GM19035 (cell line): ENCODE results near the gene DUOXA2.
"Not testable (repeated sequence)": the region's sequence is repeated elsewhere in the genome, so short reads cannot be mapped to it uniquely, and the experiment has no call there.

Experiments used
- ATAC-seq: cut with Tn5 transposase; IDR thresholded peaks from one replicate; pipeline ENCODE4 v1.9.1; 2021; ENCODE audit not compliant: unreplicated experiment

Gene DUOXA2

DNA sequence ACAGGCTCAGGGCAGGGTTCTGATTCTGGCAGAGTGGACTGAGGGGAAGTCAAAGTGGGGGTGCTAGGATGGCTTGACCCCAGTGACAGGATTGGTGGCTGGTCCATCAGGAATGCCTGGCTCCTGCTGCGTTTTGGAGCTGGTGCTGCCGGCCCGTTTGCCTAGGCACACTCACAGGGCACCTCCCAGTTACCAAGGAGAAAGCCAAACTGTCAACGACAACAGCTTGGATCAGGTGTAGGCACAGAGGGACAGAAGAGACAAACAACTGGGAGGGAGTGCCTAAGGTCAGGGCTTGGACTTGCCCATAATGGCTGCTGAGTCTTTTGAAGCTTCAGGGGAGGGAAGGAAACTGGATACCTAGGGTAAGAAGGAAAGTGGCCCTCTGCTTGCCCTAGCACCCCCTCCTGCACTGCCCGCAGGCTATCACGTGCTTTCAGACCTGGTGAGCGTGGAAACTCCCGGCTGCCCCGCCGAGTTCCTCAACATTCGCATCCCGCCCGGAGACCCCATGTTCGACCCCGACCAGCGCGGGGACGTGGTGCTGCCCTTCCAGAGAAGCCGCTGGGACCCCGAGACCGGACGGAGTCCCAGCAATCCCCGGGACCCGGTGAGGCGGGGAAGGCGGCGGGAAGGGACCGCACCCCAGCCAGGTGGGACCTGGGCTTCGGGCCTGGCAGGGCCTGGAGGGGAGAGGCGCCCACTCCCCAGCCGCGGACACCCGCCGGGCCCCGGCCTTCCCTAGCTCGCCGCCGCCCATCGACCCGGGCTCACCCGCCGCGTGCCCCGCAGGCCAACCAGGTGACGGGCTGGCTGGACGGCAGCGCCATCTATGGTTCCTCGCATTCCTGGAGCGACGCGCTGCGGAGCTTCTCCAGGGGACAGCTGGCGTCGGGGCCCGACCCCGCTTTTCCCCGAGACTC is 20.8 kb downstream of the DUOXA2 start:
- ATAC-seq = no peak

DNA sequence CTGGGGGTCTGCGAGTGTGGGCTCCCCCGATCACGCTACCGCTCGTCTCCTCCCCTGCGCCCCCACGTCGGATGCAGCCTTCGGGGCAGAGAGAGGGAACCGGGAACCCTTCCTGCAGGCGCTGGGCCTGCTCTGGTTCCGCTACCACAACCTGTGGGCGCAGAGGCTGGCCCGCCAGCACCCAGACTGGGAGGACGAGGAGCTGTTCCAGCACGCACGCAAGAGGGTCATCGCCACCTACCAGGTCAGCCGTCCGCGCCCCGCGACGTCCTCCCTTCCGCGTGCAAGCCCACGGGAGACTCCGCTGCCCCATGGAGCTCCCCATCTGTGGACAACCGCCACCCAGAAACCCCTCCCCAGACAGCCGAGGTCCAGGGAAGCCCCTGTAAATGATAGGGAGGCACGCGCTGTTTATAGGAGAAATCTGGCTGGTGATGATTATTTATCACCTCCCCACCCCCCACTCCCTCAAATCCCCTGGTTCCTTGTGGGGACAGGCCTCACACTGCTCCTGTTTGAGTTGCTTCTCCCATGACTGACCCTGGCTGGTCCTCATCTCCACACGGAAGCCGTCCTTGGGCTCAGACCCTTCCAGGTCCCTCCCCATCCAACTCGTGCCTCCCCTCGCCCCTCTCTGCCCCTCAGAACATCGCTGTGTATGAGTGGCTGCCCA is 21.7 kb downstream of the DUOXA2 start:
- ATAC-seq = not testable (repeated sequence)

DNA sequence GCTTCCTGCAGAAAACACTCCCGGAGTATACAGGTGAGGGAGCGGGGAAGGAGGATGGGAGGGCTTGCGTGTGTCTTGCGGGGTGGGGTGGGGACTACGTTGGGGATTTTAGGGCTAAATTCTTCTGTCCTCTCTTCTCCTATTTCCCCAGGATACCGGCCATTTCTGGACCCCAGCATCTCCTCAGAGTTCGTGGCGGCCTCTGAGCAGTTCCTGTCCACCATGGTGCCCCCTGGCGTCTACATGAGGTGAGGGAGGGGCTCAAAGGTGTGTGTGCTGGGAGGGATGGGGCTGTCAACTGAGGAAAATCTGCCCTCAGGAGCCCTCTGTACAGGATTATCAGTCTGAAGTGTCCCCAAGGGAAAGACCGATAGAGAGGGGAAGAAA is 22.2 kb downstream of the DUOXA2 start:
- ATAC-seq = no peak

DNA sequence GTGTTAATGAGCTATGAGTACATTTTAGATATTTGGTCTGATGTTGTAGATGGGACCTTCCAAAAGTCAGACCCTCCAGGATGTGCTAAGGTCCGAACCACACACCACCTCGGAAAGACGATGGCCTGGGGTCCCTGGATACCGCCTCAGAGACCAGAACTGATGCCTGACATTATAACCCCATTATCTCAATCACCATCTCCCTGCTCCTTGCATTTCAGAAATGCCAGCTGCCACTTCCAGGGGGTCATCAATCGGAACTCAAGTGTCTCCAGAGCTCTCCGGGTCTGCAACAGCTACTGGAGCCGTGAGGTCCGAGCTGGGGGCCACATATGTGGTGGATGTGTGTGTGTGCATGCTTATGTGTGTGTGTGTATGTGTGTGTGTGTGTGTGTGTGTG is 23.6 kb downstream of the DUOXA2 start:
- no peak for ATAC-seq

DNA sequence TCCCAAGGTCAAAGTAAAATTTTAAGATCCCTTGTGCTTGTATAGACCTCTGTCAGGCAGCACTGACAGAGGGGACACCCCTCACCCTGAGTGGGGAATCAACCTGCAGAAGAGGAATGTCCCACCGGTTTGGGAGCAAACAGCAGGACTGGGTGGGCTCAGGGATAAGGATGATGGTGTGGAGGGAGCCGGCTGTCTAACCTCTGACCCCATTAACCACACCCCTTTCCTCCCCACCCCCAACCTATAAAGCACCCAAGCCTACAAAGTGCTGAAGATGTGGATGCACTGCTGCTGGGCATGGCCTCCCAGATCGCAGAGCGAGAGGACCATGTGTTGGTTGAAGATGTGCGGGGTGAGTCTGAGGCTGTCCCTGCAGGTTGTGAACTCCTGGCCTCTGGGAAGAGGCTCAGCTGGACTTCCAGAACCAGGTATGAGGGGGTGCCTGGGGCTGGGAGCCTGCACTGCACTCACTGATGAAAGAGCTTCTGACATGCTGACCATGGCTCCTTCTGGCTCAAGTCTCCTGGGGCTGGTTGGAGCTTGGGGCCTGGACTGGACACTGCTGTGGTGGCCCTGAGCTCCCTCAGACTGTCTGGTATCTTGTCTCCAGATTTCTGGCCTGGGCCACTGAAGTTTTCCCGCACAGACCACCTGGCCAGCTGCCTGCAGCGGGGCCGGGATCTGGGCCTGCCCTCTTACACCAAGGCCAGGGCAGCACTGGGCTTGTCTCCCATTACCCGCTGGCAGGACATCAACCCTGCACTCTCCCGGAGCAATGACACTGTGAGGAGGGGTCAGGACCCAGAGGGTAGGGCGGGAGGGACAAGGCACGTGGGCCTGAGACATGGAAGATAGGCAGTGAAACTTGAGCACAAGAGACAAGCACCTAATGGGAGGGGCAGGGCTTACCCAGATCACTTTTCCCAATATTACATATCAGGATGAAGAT is 25.0 kb downstream of the DUOXA2 start:
- ATAC-seq = no peak

DNA sequence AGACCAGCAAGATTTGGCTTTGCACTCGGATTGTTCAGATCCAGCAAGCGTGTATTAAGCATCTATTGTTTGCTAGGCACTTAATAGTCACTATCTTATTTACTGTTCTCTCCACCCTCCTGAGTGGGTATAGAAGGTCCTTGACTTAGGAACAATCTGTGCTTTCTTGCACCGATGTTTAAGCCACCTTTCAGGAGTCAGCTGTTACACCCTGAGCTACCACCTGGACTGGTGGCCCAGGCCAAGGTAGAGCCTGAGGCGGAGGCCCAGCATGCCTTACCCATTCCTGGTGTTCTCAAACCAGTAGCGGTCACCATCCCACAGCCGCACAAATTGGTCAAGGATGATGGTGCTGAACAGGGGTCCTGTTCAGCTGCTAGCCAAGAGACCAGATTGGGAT is 25.6 kb downstream of the DUOXA2 start:
- ATAC-seq = no peak

DNA sequence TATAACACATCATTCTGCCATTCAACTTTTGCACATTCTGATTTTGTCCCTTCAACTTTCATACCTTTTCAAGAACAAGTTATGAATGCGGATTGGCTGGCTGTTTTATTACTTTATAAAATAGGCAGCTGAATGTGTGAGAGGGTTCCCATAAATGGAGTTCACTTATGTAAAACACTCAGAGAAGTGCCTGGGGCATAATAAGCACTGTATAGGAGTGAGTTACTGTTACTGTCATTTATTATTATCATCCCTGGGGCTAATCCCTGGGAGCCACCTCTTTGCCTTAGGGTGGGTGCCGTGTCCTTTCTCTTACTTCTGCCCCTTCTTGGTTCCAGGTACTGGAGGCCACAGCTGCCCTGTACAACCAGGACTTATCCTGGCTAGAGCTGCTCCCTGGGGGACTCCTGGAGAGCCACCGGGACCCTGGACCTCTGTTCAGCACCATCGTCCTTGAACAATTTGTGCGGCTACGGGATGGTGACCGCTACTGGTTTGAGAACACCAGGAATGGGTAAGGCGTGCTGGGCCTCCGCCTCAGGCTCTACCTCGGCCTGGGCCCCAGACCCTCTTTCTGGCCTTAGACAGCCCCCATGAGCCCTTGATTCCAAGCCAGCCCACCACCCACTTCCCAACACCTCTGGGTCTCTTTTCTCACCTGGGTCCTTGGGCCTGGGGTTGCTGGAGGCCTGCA is 26.6 kb downstream of the DUOXA2 start:
- ATAC-seq = no peak

DNA sequence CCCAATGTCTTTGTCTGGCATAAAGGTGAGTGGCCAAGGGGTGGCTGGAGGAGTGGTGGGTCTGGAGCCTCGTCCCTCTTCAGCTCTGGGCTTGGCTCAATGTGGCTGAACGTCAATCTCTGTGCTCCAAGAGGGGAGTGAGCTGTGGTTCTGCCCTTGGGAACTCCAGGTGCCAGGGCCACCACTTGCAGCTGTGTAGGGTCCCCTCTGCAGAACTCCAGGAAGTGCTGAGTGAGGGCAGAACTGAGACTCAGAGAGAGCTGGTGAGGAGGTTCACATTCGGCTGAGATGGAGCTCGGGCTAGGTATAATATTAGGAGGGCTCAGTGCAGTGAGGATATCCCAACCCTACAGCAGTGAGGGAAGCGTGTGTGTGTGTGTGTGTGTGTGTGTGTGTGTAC is 27.3 kb downstream of the DUOXA2 start:
- ATAC-seq = no peak

DNA sequence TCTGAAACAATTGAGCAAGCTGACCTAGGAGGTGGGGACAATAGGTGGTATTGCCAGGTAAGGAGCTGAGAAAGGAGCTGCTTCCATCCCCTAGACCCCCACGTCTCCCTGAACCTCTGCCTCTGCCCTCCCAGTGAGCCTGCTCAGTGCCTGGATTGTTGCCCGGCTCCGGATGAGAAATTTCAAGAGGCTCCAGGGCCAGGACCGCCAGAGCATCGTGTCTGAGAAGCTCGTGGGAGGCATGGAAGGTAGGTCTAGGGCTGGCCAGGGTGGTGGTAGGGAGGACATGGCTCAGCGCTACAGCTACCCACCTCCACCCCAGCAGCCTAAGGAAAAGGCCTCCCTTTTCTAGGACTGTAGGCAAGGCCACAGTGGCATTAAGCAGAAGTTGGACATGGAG is 28.9 kb downstream of the DUOXA2 start:
- ATAC-seq = no peak

DNA sequence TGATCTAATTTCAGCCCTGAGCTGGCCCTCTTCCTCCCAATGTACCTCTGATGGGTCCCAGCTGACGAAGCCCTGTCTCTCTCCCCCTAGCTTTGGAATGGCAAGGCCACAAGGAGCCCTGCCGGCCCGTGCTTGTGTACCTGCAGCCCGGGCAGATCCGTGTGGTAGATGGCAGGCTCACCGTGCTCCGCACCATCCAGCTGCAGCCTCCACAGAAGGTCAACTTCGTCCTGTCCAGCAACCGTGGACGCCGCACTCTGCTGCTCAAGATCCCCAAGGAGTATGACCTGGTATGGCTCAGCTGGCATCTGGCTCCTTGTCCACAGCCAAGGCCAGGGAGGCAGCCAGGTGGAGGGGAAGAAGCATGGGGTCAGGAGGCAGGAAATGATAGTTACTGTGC is 29.8 kb downstream of the DUOXA2 start:
- ATAC-seq = no peak

DNA sequence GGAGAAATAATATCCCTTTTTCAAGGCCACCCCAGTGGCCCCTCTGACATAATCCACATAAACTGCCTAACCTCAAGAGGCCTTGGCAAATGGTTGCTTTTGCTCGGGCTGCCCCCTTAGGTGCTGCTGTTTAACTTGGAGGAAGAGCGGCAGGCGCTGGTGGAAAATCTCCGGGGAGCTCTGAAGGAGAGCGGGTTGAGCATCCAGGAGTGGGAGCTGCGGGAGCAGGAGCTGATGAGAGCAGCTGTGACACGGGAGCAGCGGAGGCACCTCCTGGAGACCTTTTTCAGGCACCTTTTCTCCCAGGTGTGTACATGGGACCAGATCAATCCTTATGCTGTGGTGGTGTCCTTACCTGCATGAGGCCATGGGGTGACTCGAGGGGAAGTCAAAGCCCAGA is 30.6 kb downstream of the DUOXA2 start:
- no peak for ATAC-seq

DNA sequence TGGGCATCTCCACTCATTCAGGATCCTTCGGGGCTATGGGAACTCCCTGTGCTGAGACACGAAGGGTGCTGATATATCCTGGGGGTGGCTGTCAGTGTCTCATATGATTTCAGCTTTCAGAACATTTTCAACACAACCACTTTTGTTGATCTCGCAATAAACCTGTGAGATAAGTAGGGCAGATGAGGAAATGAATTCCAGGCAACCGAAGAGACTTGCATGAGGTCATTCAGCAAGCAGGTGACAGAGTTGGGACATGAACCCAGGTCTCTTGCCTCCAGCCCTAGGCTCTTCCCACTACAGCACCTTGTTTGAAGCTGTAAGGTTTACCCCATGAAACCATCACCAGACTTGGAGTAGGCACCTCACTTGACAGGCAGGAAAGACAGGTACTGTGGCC is 32.3 kb downstream of the DUOXA2 start:
- no peak for ATAC-seq

DNA sequence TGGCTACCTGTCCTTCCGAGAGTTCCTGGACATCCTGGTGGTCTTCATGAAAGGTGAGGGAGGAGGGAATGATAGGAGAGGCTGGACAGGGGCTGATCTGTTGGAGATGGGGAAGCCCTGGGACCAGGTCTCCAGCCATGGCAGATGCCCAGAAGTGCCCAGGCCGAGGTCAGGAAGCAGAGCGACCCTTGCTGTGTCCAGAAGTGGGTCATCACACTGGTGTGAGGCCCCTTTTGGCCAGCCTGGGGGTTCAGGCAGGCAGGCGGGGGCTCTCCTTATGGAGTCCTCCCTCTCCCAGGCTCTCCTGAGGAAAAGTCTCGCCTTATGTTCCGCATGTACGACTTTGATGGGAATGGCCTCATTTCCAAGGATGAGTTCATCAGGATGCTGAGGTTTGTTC is 33.5 kb downstream of the DUOXA2 start:
- ATAC-seq = no peak

DNA sequence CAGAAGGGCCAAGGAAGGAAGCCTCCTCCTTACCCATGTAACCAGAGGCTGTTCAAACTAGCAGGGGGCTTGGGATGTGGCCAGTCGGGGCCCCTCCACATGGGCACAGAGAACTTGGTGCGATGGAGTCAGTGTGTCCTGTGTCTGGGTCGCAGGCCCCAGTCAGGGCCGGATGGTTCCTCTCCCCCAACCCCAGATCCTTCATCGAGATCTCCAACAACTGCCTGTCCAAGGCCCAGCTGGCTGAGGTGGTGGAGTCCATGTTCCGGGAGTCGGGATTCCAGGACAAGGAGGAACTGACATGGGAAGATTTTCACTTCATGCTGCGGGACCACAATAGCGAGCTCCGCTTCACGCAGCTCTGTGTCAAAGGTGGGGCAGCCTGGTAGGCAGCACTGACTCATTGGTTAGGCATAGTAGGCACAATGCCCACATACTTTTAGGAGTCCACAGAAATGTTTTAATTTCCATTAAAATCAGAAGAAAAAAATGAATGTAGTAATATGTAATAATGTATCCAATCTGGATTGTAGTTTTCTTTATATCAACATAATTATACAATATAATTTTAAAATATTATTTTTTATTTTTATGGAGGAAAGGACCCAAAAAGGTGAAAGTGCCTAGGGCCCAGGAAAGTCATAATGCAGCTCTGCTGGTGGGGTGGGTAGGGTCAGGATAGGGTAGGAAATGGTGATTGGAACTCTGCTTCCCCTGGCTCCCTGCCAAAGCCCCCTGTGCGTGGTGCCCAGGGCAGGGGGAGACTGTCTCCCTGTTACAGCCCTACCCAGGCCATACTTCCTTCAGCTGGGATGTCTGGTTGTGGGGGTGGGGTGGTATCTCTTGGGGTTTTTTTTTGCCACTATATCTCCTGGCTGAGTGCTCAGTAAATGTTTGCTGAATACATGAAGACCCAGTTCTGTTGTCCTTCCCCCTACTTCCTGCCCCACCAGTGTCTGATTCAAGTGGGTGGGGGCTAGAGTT is 34.2 kb downstream of the DUOXA2 start:
- ATAC-seq = no peak

DNA sequence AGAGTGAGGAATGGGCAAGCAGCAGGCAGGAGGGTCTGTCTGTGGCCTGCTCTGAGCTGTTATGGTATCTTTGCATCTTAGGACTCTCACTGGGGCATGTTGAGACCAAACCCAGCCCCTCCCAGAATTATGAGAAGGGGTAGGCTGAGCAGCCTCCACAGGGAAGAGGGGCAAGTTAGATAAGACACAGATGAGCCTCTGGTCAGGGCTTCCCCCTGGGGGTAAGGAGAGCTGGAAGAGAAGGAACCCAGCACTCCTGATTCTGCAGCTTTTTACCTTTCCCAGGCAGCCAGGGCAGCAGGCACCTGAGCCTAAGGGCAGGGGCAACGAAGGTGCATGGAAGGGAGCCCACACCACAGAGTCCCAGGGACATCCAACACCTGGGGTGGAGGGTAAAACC is 34.9 kb downstream of the DUOXA2 start:
- ATAC-seq = no peak

DNA sequence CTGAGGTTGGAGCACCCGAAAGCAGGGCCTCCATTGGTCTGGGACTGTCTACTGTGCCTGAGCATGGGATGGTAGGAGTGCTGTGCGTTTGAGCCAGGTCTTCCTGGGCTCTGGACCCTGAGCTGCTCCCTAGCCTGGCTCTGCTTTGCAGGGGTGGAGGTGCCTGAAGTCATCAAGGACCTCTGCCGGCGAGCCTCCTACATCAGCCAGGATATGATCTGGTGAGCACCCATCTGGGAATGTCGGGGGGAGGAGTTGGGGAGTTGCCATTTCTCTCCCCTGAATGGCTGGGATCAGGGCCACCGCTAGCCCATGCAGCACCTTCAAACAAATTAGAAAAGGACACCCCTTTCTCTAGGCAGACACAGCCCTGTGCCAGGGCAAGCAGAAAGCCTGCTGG is 36.4 kb downstream of the DUOXA2 start:
- no peak for ATAC-seq

DNA sequence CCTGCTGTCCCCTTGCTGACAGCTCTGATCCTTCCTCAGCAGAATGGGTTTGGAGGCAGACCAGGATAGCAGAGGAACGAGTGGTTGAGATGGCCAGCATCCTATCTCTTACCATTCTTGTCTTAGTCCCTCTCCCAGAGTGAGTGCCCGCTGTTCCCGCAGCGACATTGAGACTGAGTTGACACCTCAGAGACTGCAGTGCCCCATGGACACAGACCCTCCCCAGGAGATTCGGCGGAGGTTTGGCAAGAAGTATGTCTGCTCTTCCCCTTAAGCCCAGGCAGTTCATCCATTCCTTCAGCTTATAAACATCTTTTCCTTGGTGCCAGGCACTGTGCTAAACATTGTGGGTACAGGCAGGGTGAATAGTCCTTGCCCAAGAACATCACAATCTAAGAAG is 36.9 kb downstream of the DUOXA2 start:
- ATAC-seq = no peak

DNA sequence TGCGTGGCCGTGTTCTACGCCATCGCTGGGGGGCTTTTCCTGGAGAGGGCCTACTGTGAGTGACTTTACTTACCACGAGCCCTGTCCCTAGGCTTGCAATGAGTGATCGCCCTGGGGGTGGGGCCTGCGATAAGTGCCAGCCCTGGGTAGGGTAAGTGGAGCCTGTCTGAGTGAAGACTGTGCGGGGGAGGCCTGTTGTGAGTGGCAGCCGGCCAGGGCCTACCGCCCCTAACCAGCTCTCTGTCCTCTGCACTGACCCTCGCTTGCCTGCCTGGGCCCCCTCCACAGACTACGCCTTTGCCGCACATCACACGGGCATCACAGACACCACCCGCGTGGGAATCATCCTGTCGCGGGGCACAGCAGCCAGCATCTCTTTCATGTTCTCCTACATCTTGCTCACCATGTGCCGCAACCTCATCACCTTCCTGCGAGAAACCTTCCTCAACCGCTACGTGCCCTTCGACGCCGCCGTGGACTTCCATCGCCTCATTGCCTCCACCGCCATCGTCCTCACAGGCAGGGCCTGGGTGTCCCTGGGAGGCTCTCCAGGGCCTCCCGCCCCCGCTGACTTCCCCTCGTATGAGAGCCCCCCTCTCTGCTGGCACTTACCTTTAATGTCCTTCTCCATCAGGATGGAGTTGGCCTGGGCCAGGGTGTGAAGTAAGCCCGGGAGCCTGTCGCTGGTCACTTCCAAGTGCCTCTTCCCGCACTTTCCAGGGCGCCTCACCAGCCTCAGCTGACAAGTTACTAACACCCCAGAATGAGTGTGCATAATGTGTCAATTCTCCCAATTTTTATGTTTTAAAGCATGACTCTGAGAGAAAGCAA is 38.1 kb downstream of the DUOXA2 start:
- no peak for ATAC-seq

DNA sequence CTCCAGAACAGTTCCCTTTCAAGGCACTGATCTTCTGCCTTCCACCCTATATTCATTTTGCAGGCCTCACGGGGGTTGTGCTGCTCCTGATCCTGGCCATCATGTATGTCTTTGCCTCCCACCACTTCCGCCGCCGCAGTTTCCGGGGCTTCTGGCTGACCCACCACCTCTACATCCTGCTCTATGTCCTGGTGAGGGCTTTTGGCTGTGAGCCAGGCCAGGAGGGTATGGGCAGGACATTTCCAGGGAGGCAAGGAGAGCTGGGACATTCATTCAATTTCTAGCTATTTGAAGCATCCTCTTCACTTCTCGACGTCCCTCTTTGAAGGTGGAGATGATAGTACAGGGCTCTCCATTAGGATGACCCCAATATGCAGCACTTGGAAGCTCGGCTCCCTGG is 41.6 kb downstream of the DUOXA2 start:
- no peak for ATAC-seq
